Retinal pigment epithelial cell (primary cell): Measurements from ENCODE around the gene SMARCAL1.
A peak's percentile ranks its signal among the peaks of the same experiment; 100 is the strongest.
"Not testable (repeated sequence)": the region's sequence is repeated elsewhere in the genome, so short reads cannot be mapped to it uniquely, and the experiment has no call there.

Experiments
- DNase-seq: peaks from one replicate; pipeline ENCODE4 v3.0.0-alpha.2; 2010; ENCODE audit warnings: low read depth
- H3K4me3 ChIP-seq: 2 replicates; pipeline ENCODE4 v1.5.1; 2011; ENCODE audit warnings: mild to moderate bottlenecking, low read length, control low read depth, moderate library complexity
- CTCF ChIP-seq: conservative IDR thresholded peaks from 2 replicates; pipeline ENCODE4 v1.5.1; 2011; ENCODE audit warnings: low read depth, low read length, control low read depth, inconsistent platforms

The SMARCAL1 gene

GRCh38 chr2:216504376-216504762, 92.1 kb downstream of the SMARCAL1 start:
- DNase-seq: no peak
- no peak for TF ChIP-seq CTCF
- H3K4me3 ChIP-seq: no peak overlapping the region

GRCh38 chr2:216505133-216506106, 93.1 kb downstream of the SMARCAL1 start:
- no peak overlapping the region for H3K4me3 ChIP-seq
- no peak for DNase-seq
- no peak for TF ChIP-seq CTCF

GRCh38 chr2:216507220-216508160, 95.2 kb downstream of the SMARCAL1 start:
- TF ChIP-seq CTCF: no peak
- DNase-seq: no peak

DNA sequence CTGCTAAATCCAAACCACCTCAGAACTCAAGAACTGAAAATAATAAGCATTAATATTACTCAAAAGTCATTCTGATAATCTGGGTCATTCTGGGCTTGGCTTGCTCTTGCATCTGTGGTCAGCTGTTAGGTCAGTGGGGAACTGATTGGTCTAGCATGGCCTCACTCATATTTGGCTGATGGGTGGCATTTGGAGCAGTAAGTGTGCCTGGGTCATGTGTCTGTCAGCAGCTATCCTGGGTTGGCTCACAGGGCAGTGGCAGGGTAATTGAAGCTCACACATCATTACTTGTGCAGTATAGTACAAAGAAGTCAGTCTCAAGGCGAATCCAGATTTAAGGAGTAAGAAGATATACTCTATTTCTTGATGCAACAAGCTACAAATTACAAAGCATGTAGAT, 95.9 kb downstream of the SMARCAL1 start:
- DNase-seq: no peak
- no peak overlapping the region for H3K4me3 ChIP-seq
- no peak for TF ChIP-seq CTCF

More at GRCh38 chr2:216507220-216508160, 95.2 kb downstream of the SMARCAL1 start:
- H3K4me3 ChIP-seq: no peak overlapping the region

DNA sequence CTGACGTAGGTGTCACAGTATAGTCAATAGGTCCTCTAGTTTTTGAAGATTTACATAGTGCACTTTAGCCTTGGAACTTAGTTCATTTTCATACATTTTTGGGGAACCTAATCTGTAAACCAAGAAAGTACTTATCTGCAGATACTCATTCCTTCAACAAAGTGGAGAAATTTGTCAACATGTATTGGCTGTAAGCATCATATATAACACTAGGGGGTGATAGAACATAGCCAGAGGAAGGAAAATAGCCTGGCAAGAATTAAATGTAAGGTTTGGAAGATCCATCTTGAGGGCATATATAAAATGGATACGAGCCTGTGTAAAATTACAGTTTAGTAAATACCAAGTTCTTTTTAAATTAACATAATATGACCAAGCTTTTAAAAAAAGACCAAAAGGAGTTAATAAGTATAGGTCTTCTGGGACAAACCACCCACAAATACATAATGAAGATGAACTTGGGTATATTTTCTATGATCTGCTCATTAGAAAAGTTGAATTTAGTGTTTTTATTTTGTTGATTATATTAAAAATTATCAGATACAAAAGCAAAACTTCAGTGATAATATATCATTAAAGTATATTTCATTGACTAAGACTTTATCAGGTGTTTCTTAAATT, 104.6 kb downstream of the SMARCAL1 start:
- H3K4me3 ChIP-seq: no peak overlapping the region
- peak; percentile 77 for TF ChIP-seq CTCF
- no peak for DNase-seq

- DNase-seq: no peak
- no peak overlapping the region for H3K4me3 ChIP-seq
- no peak for TF ChIP-seq CTCF
These were observed 105.4 kb downstream of the SMARCAL1 start for GRCh38 chr2:216517447-216518225.

DNA sequence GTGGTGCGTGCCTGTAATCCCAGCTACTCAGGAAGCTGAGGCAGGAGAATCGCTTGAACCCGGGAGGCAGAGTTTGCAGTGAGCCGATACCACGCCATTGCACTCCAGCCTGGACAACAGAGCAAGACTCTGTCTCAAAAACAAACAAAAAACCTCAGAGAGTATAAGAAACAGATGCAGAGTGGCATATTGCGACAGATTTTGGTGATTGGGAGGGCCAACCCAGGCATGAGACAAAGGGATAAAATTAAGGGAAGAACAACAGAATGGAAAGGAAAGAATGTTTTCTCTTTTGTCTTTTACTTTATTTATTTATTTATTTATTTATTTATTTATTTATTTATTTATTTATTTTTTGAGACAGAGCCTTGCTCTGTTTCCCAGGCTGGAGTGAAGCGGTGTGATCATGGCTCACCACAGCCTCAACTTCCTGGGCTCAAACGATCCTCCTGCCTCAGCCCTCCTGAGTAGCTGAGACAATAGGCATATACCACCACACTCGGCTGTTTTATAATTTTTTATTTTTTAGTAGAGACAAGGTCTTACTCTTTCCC, 106.4 kb downstream of the SMARCAL1 start:
- DNase-seq, H3K4me3 ChIP-seq: not testable (repeated sequence)
